Hematopoietic multipotent progenitor cell treated with erythropoietin and hydrocortisone succinate and interleukin-3 and kit ligand, for 17 days (in vitro differentiated cells): ENCODE data around the gene VSTM4.

Experiments used
- DNase-seq: peaks from one replicate; pipeline ENCODE4 v3.0.0-alpha.2; 2015; ENCODE audit warnings: low spot score

VSTM4 gene, protein sequence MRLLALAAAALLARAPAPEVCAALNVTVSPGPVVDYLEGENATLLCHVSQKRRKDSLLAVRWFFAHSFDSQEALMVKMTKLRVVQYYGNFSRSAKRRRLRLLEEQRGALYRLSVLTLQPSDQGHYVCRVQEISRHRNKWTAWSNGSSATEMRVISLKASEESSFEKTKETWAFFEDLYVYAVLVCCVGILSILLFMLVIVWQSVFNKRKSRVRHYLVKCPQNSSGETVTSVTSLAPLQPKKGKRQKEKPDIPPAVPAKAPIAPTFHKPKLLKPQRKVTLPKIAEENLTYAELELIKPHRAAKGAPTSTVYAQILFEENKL

DNA sequence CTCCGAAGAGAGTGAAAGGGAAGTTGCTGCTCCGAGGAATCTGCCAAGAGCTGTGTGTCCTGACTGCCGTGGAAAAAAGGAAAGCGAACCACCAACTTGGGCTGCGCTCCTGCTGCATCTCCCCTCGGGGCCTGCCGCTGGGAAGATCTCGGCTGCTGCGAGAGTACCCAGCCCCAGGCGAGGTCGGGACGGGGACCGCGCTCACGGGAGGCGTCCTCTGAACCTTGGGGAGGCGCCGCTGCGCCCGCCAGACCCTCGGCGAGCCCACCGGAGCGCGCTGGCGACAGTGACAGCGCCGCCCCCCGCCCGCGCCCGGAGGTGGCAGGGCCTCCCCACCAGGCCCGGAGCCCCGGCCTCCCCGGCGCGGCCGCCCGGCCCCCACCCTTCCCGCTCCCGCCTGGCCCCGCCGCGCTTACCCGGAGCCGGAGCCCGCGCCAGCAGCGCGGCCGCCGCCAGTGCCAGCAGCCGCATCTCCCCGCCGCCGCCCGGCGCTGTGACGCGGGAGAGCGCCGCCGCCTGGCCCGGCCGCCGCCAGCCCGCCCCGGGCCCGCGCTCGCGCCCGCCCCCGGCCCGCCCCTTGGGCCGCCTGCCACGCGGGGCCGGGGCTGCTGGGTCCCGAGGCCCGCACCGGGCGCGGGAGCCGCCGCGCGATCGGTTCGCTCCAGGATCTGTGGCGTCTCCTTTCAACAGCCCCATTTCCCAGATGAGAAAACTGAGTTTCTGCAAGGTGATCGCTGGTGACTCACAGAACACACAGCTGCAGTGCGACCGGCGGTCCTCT is at the start of gene VSTM4:
Gene VSTM4, minus strand, starts transcription at position 508 of the 781 bp plus-strand sequence. Its CDS starts 37 bp downstream, at position 471.
- DNase-seq: no peak

DNA sequence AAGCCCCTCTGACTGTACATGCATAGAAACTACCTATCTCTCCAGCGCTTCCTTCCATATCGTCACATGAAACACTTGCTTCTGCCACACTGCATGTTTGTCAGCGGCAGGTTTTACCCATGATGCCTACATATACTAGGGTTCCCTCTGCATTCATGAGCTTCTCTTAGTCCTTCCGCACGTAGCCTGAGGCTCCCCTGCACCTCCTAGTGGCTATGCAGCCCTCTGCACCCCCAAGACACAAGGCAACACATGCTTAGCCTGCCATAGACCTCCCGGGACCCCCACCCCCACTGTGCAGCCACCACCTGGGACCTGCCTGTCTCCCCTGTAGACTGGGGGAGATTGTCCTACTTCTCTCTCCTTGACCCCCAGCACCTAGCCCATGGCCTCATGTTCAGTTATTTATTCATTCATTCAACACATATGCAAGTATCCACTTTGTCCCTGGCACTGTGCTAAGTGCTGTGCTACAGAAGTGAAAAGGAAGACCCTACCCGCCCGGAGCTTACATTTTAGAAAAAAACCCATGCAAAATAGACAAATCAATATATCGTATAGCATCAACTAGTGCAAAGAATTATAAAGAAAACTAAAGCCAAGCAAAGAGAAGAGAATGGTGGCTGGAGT is 49.4 kb upstream of the VSTM4 start:
- DNase-seq: no peak

DNA sequence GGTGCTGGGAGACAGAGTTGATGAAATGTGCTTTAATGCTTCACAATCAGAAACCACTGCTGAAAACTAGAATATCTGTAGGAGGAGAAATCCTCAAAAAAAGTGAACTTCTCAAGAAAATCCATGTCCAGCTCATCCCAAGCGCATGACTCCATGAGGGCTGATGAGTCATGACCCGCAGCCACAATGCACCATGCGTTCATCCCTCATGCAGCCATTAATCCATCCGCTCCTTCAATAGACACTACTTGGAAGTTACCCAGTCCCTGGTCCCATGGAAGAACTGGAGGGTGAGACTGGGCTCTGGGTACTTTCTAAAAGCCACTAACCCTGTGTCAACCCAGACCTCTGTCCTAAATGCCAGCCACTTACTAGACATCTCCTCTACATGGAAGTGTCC is 48.4 kb upstream of the VSTM4 start:
- DNase-seq: no peak

DNA sequence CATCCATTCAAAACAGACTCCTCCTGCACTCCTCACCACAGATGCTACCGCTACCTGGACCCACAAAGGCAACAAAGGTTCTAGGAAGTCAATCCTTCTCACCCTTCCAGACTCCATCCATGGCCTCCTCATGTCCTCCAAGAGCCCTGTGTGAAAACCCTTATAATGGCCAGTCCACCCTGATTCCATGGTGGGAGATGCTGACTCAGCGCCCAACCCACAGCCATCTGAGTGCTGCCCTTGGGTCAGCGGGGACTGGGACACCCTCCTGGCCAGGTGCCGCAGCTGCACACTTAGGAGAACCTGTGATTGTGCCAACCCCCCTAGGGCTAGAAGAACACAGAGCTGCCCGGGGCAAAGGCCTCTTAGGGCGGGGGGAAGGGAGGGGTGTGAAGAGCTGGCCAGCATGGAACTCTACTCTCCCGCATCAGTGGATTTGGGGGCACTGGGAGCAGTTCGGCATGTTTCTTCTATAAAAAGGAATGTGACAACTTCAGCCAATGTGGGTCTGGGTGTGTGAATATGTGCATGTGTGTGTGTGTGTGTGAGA is 47.5 kb upstream of the VSTM4 start:
- no peak for DNase-seq

DNA sequence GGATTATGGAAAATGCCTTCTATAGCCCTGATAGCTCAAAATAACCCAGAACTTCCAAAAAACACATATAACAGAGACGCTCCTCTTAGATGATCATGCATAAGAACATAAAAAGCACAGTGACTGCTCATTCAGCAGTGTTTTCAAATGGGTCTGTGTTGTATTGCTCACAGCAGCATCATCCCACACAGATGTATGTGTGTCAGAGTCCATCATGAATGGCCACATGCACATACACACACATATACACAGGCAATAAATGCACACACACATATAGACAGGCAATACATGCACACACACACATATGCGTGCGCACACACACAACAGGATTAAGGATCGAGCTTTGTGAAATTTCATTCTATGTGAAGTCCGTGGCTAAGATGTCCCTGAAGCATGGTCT is 46.7 kb upstream of the VSTM4 start:
- DNase-seq: no peak

DNA sequence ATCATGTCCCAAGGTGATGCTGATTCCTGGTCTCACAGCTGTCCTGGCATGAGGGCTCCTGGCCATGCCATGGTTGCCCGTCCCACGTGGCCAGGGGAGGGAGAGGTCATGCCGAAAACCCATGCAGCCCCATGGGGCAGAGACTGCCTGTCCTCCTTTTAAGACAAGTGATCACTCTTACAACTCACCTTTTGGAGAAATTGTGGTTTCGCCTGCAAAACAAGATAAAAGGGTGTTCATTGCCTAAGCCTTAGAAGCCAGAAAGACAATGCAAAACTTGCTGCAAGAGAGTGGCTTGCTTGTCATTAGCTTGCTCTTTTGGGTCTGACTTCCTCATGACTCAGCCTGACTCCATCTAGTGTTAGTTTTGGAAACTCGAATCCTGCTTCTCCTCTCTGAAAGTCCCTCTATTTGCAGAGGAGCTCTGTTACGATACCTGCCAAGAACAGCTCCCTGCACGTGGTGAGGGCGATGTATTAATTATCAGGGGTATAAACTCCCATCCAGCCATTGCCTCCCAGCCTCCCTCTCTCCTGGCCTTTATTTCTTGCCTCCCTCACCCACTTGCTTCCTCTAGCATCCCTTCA is 46.2 kb upstream of the VSTM4 start:
- DNase-seq: no peak

DNA sequence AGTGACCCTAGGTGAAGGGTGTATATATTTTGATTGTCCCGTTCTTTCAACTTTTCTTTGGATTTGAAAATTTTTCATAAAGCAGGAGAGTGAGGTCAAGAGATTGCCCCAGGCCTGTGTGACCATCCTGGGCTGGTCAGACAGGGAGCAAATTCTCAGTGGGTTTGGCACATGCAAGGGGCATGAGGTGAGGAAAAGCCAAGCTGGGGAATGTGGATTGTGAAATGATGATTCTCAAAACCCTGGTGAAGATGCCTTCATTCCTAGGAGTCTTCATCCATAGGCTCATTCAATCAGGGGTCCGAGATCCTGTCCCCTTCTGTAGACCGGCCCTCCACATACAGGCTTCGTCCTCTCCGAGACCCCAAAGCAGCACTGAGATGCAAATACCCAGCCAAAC is 45.5 kb upstream of the VSTM4 start:
- no peak for DNase-seq

DNA sequence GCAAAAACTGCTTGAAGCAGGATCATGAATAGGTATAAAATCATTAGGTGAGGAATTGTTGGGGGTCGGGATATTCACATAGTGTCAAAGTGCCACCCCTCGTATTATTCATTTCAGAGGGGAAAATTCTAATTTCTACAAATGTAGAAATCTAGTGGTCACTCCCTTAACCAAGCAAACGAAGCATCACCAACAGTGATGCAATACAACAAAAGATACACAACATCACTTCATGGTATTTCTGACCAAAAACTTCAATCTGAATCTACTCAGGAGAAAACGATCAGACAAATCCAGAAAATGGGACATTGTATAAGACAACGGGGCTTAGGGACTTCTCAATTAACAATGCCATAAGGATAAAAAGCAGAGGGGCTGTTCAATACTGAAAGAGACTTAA is 44.8 kb upstream of the VSTM4 start:
- DNase-seq: no peak

DNA sequence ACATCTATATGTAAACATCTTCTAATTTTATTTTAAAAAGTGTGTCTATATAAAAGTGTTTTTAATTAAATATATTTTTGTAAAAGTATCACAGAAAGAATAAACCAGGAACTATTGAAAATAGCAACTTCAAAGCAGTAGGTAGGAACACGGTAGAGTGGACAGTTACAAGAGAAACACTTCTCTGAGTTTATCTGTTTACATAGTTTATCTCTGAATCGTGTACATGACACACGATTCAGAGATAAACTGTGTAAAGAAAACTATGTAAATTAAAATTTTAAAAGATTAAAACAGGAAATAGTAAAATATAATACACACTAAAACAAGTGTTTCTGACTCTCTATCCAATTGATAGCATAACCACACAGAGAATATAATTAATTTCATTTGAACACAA is 43.6 kb upstream of the VSTM4 start:
- DNase-seq: no peak

DNA sequence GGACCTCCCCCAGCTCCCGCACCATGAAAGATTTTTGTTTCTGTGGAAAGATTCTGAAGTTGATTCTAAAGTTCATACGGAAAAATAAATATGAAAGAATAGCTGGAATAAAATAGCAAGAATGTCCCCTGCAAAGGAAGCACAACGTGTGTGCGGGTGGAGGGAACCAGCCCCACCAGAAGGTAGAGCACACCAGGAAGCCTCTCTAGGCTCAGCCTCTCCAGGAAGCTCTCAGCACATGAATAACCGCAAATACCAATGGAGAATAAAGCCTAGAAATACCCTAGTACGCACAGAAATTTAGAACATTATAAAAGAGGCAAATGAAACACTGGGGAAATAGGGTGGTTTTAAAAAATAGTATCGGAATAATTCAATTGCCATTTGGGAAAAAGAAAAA is 43.1 kb upstream of the VSTM4 start:
- DNase-seq: no peak

DNA sequence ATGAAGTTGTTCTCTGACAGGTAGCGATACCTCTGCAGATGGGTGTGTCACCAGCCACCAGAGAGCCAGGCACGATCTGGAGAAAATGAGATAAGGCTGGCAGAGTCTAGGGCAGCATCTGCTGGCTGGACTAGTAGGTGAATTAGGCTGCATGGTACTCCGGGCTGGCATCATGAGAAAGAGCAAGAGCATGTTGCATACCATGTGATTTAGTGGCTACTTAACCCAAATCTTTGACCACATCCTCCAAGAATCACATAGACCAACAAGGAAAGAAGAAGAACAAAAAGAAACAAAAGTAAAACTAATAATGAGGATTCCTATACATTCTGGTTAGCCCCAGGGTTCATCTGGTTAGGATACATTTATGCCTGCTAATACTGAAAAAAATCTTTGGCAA is 41.9 kb upstream of the VSTM4 start:
- DNase-seq: no peak

DNA sequence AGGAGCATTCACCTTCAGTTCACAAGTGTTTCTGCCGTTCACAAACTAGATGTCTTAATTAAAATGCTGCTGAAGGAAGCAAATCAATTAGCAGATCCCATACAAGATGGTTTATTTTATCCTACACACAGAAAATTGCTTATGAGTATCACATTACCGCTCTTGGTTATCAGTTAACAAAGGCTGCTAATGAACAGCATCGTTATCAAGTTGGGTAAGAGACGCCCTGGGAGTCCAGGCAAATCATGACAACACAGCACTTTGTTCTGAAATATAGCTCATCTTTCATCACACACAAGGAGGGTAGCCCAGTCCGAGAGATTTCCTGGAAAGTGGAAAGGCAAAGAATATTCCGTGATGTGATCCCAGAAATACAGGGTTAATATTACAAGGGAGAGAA is 39.3 kb upstream of the VSTM4 start:
- DNase-seq: no peak

DNA sequence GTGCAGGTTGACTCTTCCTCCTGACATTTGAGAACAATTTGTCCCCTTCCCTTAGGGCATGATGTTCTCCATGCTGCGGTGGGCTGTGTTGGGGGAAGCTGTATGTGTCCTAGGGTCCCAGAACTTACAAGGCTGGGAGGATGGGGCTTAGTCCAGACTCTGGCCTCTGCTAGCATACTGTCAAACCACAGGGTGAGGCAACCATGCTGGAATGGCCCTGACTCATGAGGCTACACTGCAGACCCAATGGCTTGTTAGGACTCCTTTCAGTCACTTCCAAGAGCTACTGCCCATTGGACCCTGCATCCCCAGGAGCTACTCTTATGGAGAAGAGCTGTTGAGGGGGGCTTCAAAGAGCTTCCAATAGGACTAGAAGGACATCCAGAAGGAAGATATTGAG is 38.6 kb upstream of the VSTM4 start:
- DNase-seq: no peak

DNA sequence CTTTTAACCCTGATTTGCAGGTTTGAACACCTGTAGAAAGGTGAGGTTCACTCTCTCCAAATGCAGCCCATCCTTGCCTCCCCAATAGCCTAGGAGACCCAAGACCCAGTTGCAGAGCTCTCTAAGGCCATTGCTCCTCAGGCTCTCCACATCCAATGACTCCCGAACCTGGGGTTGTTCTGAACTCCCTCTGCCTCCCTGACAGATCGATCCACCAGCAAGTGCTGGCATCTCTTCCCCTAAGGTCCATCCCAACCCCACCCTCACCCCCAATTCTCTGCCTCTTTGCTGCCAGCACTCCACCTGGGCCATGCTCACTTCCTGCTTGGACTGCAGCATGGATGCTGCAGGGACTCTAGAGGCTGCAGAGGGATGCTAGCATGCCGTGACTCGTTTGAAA is 37.8 kb upstream of the VSTM4 start:
- DNase-seq: no peak

DNA sequence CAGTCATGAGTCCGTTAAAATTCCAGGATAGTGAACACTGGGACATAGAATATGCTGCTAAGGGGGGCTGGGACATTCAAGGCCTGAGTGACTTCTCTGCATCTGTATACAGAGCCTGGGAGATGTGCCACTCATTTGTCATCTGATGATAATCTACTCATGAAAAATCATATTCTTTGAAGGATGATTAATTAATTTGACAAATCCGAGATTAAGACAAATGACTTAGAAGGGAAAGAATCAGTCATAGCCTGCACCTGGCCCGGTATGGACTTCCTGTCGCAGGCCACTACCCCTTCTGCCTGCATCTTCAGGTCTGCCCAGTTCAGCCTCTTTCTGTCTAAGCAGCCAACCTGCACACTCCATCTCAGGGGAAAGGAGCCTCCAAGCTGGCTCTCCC is 37.3 kb upstream of the VSTM4 start:
- no peak for DNase-seq

DNA sequence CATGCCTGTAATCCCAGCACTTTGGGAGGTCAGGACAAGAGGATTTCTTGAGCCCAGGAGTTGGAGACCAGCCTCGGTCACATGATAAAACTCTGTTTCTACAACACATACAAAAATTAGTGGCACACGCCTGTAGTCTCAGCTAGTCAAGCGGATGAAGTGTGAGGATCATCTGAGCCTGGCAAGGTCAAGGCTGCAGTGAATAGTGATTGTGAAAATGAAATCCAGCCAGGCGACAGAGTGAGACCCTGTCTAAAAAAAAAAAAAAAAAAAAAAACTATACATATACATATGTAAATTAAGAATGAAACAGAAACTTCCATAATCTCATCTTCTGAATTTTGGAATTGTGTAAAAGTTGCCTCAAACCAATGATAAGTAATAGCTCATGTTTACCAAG is 36.7 kb upstream of the VSTM4 start:
- DNase-seq: no peak

DNA sequence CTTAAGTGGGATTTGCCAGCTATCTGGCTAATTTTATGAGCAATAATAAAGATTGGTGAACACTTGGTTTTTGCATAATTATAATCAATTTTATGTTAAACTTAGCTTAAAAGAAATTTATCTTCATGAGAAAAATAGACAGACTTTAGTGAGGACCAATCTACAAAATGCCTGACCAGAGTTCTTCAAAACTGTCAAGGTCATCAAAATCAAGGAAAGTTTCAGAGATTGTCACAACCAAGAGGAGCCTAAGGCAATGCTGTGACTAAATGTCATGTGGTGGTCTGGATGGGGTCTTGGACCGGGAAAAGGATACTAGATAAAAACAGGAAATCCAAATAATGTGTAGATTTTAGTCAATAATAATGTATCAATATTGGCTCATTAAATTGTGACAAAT is 36.2 kb upstream of the VSTM4 start:
- DNase-seq: no peak

DNA sequence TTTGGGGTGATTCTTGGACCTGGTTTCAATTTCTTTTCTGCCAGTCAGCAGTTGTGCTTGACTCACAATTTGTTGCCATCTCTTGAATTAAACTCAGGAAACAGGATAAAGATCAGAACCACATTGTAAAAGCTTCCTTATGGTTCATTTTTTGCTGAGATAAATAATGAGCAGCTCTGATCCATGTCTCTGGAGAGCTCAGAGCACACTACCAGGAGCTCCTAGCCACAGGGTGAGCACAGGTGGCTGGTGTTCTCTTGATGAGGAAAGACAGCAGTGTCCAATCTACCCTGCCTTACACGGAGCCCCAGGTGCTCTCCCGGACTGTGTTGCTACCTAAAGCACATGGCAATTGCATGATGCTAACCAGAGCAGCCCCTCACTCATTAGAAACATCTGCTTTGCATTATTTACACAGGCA is 35.7 kb upstream of the VSTM4 start:
- DNase-seq: no peak

DNA sequence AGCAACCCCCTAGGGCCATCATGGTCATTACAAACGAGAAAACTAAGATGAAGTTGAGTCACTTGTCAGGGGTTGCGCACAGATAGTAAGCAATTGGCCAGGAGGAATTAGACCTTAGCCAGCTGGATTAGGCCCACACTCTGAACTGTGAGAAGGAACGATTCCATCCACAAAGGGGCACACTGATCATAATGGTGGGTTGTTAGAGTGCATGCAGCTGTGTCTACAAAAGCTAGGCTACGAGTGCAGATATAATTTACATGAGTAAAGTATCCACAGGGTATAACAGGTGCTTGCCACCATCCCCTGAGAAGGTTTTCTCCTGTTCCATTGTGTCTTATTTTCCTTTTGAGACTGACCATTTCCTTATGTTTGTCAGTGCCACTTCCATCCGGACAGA is 35.1 kb upstream of the VSTM4 start:
- DNase-seq: no peak

DNA sequence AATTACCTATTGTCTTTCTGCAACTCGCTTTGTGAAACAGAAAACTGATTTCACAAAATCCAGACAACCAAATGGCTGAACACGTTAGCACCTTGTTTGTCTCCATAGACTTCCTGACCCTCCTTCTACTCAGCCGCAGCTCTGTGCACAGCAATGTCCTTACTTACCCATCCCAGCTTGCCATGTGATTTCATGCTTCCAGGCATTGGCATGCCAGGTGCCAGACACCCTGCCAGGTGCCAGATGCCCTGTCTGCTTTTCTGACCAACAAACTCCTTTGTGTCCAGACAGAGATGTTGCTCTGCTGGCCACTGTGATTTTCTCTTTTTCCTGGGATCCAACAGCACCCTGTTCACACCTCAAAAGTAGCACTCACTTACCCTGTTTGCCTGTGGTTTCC is 34.6 kb upstream of the VSTM4 start:
- no peak for DNase-seq

DNA sequence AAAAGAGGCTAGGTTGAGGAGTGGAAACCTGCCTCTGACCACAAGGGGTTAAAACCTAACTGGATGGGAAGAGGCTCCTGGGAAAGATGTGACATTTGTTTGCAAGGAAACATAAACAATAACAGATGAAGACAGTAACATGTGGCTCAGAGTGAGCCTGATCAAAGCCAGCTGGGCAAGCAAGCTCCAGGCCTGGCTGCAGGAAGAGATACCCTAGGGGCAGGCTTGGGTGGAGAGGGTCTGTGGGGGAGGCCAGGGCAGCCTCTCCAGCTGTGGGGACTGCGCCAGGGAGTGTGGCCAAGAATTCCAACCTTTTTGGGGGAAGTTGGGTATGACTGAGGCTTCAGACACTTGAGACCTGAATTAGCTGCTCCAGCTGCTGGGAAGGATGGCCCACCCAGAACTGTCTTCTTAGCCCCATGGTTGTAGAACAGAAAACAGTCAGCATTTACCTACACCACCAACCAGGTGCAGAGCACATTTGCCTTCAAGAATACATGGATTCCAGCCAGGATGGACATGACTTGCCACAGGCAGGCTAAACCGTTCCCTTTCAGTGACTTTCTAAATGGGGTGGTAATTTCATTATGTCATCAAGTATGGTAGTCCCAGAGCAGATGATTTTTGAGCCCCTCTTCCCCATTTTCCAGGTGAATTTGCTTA is 28.9 kb upstream of the VSTM4 start:
- no peak for DNase-seq

DNA sequence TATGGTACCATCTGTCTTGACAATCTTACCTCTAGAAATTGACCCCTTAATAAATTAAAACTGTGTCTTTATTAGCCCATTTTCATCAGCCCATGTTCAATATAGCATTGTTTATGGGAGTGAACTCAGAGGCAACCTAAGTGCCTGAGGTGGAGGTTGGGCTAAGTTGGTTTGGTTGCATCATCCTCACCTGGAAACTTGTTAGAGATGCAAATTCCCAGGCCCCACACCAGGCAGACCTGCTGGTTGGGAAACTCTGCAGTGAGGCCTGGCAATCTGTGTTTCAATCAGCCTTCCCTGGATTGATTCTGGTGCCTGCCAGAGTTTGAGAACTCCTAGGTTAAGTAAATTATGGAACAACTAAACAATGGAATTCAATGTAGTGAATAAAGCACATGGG is 27.9 kb upstream of the VSTM4 start:
- no peak for DNase-seq
